GDM1 (cell line): ENCODE results near the gene CD244.

Experiments used
- DNase-seq: peaks from one replicate; lab custom pipeline; 2025; lab: John Stamatoyannopoulos, UW

The CD244 gene

DNA sequence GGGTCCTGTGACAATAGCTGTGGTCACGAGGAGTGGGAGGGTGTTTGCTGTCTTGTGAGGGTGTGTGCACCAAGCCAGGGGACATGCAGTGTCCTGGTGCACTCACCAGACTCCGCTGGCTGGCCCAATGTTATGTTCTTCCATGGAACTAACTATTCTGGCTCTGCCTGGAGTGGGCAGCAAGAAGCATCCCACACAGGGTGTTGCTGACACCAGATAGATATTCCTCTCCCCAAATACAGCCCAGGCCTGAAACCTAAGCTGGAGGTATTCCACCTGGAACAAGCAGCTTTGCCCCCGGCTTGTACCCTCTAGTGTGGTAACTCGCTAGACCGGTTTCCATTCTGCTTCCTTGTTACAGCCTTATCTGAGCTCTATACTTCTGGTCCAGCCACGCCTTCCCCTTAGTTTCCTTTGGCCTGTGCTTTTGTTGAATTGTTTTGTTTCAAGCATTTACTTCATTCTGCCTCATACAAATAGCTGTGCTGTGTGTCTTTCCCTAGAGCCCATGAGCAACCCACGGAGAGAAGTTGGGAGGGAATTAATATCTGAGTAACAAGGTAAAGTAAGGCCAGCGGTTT lies 81.4 kb downstream of the CD244 start:
- no peak for DNase-seq

DNA sequence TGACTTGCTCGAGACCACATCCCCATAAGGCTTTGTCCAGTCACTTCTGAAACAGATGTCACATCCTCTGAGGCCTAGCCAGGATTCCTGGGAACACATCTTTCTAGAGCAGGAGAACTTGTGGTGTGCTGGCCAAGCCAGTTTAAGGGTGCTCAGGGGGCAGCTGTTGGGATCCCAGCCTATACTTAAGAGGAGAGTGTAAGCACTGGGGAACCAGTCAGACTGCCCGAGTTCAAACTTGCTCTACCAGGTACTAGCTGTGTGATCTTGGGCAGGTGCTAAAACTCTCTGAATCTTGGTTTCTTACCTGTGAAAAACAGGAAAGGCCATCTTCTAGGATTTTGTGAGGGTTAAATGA lies 82.3 kb downstream of the CD244 start:
- DNase-seq, result no peak
